Cardiac fibroblast (primary cell): ENCODE data around the gene TMEM43.

ENCODE experiments used
- DNase-seq, 2 donors: peaks; one replicate each; pipeline versions ENCODE4 v3.0.0 to v3.0.0-alpha.2; 2010; ENCODE audit warnings: low read depth in 2 of 2
- H3K4me3 ChIP-seq, 2 donors: replicated peaks in 1 of 2; 1 replicate in 1 of 2; 2 replicates in 1 of 2; pipeline ENCODE4 v1.5.1; 2011; ENCODE audit warnings: low read depth in 2 of 2, low read length in 2 of 2, mild to moderate bottlenecking in 2 of 2, moderate library complexity in 1 of 2
- TF ChIP-seq, protein P1 (sequence below): IDR thresholded peaks from one replicate; pipeline ENCODE4 v1.5.1; 2011; ENCODE audit warnings: low read depth, mild to moderate bottlenecking, low read length, inconsistent platforms

TMEM43 gene

DNA sequence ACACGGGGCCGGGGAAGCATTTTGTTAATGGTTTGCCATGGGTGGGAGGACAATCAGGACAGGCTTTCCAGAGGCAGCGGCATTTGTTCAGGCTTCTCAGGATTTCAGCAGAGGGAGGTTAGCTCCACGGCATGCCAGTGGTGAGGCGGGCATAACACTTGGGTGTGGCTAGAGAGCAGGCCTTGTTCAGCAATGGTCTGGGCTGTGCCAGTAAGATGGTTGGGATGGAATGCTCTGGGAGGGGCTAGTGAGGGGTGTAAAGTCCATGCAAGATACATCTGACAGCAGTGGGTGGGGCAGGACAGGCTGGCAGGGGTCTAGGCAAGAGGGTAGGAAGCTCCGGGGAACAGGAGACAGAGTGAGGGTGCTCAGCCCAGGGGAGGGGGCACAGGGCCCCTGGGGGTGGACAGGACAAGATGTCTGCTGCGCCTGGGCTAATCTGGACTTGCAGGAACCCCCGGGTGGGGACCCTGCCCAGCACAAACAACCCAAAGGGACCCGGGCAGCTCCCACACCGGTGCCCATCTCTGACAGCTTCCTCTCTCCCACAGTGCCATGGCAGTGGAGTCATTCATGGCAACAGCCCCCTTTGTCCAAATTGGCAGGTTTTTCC lies 8.4 kb downstream of the TMEM43 start:
- TF ChIP-seq, protein P1, sequence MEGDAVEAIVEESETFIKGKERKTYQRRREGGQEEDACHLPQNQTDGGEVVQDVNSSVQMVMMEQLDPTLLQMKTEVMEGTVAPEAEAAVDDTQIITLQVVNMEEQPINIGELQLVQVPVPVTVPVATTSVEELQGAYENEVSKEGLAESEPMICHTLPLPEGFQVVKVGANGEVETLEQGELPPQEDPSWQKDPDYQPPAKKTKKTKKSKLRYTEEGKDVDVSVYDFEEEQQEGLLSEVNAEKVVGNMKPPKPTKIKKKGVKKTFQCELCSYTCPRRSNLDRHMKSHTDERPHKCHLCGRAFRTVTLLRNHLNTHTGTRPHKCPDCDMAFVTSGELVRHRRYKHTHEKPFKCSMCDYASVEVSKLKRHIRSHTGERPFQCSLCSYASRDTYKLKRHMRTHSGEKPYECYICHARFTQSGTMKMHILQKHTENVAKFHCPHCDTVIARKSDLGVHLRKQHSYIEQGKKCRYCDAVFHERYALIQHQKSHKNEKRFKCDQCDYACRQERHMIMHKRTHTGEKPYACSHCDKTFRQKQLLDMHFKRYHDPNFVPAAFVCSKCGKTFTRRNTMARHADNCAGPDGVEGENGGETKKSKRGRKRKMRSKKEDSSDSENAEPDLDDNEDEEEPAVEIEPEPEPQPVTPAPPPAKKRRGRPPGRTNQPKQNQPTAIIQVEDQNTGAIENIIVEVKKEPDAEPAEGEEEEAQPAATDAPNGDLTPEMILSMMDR: no peak
- no peak overlapping the region for H3K4me3 ChIP-seq
- DNase-seq: no peak

DNA sequence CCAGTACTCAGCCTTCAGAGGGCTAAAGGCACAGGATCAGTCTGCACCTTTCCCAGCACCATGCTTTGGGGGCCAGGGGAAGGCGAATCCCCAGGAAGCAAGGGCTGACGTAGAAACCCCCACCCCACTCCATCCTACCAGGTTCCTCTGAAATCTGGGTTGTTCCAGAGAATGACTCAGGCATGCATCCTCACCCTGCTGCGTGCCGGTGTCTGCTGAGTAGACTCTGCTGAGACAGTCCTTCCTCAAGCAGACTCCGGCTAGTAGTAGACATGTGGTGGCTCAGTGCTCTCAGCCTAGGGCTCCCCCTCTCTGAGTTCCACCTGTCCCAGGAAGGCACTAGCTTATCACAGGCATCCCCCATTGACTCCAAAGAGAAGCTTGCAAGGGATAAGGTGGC lies 9.0 kb downstream of the TMEM43 start:
- TF ChIP-seq, protein P1: no peak
- DNase-seq: no peak
- H3K4me3 ChIP-seq: no peak overlapping the region

DNA sequence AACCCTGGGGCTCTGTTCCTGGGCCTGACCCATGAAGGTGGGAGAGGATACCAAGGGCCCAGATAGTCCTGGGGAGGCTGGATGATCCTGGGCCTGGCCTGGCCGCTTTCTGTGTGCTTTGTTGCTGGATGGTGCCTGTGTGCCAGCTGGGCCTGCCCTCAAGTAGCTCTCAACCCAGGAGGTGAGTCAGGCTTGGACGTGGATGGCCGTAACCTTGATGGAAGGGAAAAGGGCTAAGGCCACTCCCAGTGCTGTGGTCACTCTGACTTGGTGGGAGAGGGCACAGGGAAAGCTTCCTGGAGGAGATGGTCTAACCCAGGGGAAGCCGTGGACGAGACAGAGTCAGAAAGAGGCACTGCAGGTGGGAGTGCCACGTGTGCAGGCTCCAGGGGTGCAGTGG lies 9.4 kb downstream of the TMEM43 start:
- DNase-seq: no peak
- H3K4me3 ChIP-seq: no peak overlapping the region

DNA sequence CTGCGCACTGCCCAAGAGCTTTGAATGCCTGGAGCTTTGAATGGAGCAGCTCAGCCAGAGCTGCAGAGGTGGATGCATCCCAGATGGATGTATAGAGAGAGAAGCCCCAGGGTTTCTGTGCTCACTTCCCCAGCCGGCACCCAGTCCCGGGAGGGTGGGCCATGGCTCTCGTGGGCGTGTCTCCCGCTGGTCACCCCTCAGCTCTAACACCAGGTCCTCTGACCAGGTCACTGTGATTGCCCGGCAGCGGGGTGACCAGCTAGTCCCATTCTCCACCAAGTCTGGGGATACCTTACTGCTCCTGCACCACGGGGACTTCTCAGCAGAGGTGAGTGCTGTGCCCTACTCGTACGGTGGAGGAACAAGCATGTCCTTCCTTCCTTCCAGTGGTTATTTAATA lies 10.7 kb downstream of the TMEM43 start:
- TF ChIP-seq, protein P1: no peak
- no peak overlapping the region for H3K4me3 ChIP-seq
- no peak for DNase-seq

More for the DNA sequence above, 9.4 kb downstream of the TMEM43 start:
- TF ChIP-seq, protein P1: no peak

DNA sequence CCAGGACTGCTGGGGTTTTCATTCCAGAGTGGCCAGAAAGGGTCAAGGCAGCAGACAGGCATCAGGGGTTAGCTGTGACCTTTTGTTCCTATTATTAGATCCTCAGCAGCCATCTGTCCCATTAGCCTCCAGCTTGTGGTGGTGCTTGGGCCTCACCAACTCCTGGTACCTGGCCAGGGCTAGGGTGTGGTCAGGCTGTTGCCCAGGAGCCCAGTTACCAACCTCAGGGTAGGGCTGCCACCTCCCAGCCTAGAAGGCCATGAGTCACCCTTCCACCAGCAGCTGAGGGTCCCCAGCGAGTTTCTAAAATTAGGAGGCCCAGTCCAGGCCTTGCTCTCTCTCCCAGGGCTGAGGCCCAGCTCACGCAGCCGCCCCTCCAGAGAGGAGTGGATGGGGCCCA lies 12.2 kb downstream of the TMEM43 start:
- no peak for DNase-seq
- TF ChIP-seq, protein P1: no peak
- H3K4me3 ChIP-seq: no peak overlapping the region

DNA sequence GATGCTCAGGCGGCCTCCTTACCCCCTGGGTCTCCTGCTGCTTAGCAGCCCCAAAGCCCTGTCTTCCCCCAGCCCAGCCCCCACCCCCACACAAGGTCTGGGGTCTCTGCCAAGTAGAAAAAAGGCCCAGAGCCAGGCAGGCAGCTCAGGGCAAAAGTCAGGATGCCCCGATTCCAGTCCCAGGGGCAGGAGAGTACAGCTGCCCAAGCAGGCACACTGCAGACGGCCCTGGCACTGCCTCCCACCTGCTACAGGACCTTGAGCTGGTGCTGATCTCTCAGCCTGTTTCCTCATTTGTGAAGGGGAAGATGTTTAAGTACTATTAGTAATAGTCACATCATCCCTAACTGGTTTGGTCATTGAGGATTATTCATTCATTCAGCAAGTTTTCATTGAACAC lies 12.6 kb downstream of the TMEM43 start:
- TF ChIP-seq, protein P1: no peak
- no peak for DNase-seq
- H3K4me3 ChIP-seq: no peak overlapping the region
